Epithelial cell of esophagus (primary cell): ENCODE measurements around the gene CYFIP2.

ENCODE experiments used
- DNase-seq: peaks from one replicate; pipeline ENCODE4 v3.0.0; 2010; ENCODE audit warnings: low read depth
- H3K4me3 ChIP-seq: 2 replicates; pipeline ENCODE4 v1.5.1; 2011; ENCODE audit warnings: mild to moderate bottlenecking, low read length, control low read depth
- CTCF ChIP-seq: IDR thresholded peaks from 2 replicates; pipeline ENCODE4 v1.5.1; 2011; ENCODE audit warnings: low read depth, mild to moderate bottlenecking, low read length, control low read depth, inconsistent platforms; ENCODE audit not compliant: insufficient read depth; ENCODE audit errors: missing control alignments

The CYFIP2 gene

GRCh38 chr5:157387683-157388093, 121.8 kb downstream of the CYFIP2 start:
- TF ChIP-seq CTCF: no peak
- no peak overlapping the region for H3K4me3 ChIP-seq
- peak; percentile 66 for DNase-seq

DNA sequence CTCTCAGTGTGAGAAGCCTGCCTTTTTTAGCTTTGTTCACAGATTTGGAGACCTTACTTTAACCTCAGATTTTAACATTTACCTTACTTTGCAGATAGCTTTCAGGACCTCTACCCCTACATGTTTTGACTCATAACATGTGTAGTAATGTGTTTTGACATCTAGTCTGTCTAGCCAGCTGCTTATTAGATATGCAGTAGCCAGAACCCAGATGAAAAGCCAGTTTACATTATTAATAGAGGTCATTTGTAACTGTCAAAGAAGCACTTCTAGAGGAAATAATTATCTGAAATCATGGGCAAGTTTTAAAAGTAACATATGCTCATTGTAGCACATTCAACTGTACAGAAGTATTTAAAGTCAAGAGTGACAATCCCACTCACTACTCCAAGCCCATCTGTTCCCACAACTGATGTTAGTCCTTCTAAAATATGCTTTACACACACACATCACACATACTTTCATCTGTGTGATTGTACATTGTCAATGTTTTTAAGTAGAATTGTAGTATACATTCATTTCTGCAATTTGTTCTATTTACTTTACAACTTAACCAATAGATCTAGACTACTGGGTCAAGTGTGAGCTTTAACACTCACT, 122.3 kb downstream of the CYFIP2 start:
- H3K4me3 ChIP-seq: no peak overlapping the region
- no peak for TF ChIP-seq CTCF
- DNase-seq: no peak

GRCh38 chr5:157389103-157389502, 123.2 kb downstream of the CYFIP2 start:
- no peak for DNase-seq
- H3K4me3 ChIP-seq: no peak overlapping the region

DNA sequence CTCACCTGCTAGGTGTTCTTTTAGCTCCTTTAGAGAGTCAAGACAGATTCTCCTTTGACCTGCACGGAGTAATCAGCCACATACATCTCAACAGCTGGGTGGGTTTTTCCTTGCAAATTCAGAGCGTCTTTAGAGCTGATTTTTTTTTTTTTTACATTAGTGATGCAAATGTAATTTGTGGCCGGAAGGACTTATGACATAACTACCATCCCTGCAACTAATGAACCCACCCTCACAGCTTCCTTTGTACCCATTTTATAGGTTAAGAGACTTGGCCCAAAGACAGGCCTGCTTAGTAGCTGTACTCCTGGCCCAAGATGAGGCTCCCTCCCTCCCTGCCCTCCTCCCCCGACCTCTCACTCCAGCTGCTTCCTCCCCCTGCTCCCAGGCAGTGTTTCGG, 124.2 kb downstream of the CYFIP2 start:
- no peak for TF ChIP-seq CTCF
- DNase-seq: no peak
- H3K4me3 ChIP-seq: no peak overlapping the region

More at GRCh38 chr5:157389103-157389502, 123.2 kb downstream of the CYFIP2 start:
- no peak for TF ChIP-seq CTCF

DNA sequence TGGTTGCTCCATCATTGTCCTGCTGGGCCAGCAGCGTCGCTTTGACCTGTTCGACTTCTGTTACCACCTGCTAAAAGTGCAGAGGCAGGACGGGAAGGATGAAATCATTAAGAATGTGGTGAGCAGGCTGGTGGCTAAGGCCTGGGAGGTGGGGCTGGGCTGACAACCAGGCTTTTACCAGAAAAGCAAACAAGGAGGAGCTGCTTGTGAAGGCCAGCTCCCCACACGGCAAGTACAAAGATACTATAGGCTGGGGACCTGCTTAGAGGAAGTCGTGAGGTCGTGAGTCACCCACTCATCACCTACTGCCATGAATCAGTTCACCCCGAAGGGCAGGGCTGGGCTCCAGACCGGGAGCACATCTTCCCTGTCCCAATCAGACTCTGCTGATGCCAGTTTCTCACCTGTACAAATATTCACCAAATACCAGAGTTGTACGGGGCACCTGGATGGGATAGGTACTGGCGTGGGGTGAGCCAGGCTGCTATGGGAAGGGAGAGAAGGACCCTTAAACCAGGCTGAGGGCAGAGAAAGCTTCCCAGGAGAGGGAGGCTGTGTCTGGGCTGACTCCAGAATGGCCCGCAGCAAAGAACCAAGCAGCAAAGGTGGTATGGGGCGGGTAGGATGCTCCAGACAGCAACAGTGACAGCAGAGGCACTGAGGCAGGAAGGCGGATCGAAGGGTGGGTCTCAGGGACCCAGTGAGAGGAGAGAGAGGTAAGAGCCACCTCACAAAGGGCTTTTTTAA, 124.8 kb downstream of the CYFIP2 start:
- no peak overlapping the region for H3K4me3 ChIP-seq
- peak; percentile 99 for DNase-seq
- no peak for TF ChIP-seq CTCF

DNA sequence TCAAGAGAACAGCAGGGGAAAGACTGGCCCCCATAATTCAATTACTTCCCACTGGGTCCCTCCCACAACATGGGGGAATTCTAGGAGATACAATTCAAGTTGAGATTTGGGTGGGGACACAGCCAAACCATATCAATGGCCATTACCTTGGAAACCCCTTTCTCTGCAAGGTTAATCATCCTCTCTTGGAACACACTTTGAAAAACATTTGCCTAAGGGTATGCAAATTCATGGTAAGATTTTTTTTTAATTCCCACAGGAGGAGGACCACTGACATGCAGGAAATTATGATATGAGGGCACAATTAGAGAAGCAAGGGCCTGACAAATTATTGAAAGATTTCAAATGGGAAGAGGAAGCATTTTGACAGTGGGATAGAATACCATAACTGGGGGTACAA, 132.4 kb downstream of the CYFIP2 start:
- no peak for TF ChIP-seq CTCF
- DNase-seq: no peak
- H3K4me3 ChIP-seq: no peak overlapping the region
